ENCODE results near the gene MLH1. TPM values are rescaled to one million over a fixed set of nuclear protein-coding genes. Genes with fewer than 3 reads are reported as not detected.

The MLH1 gene
- total and polyA plus RNA-seq, 11 donors: 26.0 to 58.4 (median 50.3) TPM

GRCh38 chr3:37068031-37068430, 74.7 kb downstream of the MLH1 start:
- H3K4me3 ChIP-seq: no peak overlapping the region
- no peak overlapping the region for H3K27ac ChIP-seq
- WGBS, 4 donors: 42 to 61% (median 56%) methylated on average over 1 of the region's 1 CpG
- ATAC-seq (peak in 1 of 4 donors; percentile 7), DNase-seq (no peak)
- H3K36me3 ChIP-seq: peaks cover 0 to 73% (median 55%) of the 10 kb centered on the region in 9 donors
- no peaks in the 10 kb centered on the region for H3K9me3 ChIP-seq
- TF ChIP-seq POLR2A (IDR thresholded peaks at IDR 0.05) (no peak), CTCF (IDR thresholded peaks at IDR 0.05) (no peak)
- no peaks in the 10 kb centered on the region for H3K27me3 ChIP-seq
- peaks cover 0 to 11% (median 6%) of the 10 kb centered on the region in 12 donors for H3K4me1 ChIP-seq
- intact Hi-C loops (cut with DNase I): no loop called here

DNA sequence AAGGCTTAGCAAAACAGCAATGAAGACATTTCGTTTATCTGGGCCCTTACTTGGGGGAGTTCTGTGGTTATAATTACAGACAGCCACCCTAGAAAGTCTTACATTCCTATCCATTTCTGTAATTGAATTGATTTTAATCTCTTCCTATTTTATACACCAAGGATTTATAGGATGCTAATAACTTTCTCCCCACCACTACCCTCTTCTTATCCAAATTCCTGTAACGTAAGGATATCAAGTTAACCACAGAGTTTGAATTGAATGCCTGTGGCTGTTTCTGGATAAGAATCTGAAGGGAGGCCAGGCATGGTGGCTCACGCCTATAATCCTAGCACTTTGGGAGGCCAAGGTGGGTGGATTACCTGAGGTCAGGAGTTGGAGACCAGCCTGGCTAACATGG, 78.6 kb downstream of the MLH1 start:
- Histone ChIP-seq H3K9me3 (no peaks in the 10 kb centered on the region), H3K27me3 (no peaks in the 10 kb centered on the region), H3K4me3 (no peak overlapping the region), H3K27ac (peak overlapping the region in 1 of 12 donors; percentile 50), H3K36me3 (peaks cover 0 to 76% (median 63%) of the 10 kb centered on the region in 9 donors), H3K4me1 (peaks cover 0 to 18% (median 7%) of the 10 kb centered on the region in 12 donors)
- DNase-seq (no peak), ATAC-seq (no peak)
- 89 to 95% (median 95%) methylated on average over 3 of the region's 3 CpGs for WGBS, 4 donors
- intact Hi-C loops (cut with DNase I): no loop called here
- TF ChIP-seq POLR2A (IDR thresholded peaks at IDR 0.05) (no peak), CTCF (IDR thresholded peaks at IDR 0.05) (no peak)

DNA sequence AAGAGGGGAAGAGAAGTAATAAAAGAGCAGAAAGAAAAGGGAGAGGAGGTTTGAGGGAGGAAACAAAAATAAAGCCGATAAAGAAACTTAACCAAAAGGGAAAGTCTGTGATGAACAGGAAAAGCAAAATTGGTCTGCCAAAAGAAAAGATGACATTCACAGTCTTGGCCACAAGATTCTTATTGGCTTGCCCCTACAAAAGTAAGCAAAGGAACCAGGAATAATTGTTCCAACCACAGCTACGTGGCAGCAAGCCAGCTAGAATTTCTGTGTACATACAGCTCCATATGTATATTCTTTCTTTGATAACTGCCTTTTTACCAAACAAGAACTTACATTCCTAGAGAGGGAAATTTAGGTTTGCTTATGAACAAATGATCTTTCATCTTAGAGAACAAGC, 79.6 kb downstream of the MLH1 start:
- H3K4me1 ChIP-seq: peaks cover 0 to 18% (median 7%) of the 10 kb centered on the region in 12 donors
- 28 to 38% (median 36%) methylated on average over 2 of the region's 2 CpGs for WGBS, 4 donors
- H3K4me3 ChIP-seq: peak overlapping the region in 1 of 12 donors; percentile 19
- no peak for TF ChIP-seq POLR2A (IDR thresholded peaks at IDR 0.05)
- TF ChIP-seq CTCF (IDR thresholded peaks at IDR 0.05): no peak
- DNase-seq: no peak
- H3K9me3 ChIP-seq: no peaks in the 10 kb centered on the region
- intact Hi-C loops (cut with DNase I): no loop called here
- H3K27me3 ChIP-seq: no peaks in the 10 kb centered on the region
- H3K27ac ChIP-seq: peak overlapping the region in 4 of 12 donors; percentile 1 to 55 (median 46)
- peaks cover 0 to 84% (median 73%) of the 10 kb centered on the region in 9 donors for H3K36me3 ChIP-seq
- peak in 1 of 4 donors; percentile 16 for ATAC-seq

- no peaks in the 10 kb centered on the region for H3K27me3 ChIP-seq
- peaks cover 0 to 18% (median 7%) of the 10 kb centered on the region in 12 donors for H3K4me1 ChIP-seq
- no peak for TF ChIP-seq CTCF (IDR thresholded peaks at IDR 0.05)
- no peak overlapping the region for H3K4me3 ChIP-seq
- intact Hi-C loops (cut with DNase I): no loop called here
- H3K36me3 ChIP-seq: peaks cover 0 to 85% (median 73%) of the 10 kb centered on the region in 9 donors
- WGBS, 4 donors: 70 to 81% (median 77%) methylated on average over 3 of the region's 3 CpGs
- no peaks in the 10 kb centered on the region for H3K9me3 ChIP-seq
- no peak overlapping the region for H3K27ac ChIP-seq
- DNase-seq: no peak
- ATAC-seq: no peak
Observed at GRCh38 chr3:37074178-37074577, 80.9 kb downstream of the MLH1 start.

Data from heart left ventricle (tissue), 16 donors.